Chondrocyte (in vitro differentiated cells): ENCODE results near the gene PTPRE. TPM values are rescaled to one million over a fixed set of nuclear protein-coding genes. Genes with fewer than 3 reads are reported as not detected.
A peak's percentile ranks its signal among the peaks of the same experiment; 100 is the strongest.

Experiments
- DNase-seq: peaks from one replicate; pipeline ENCODE4 v3.0.0; 2021; ENCODE audit warnings: mixed read lengths, low spot score
- H3K27ac Mint-ChIP-seq: one replicate; pipeline ENCODE4 v1.8.0; 2021; ENCODE audit warnings: mild to moderate bottlenecking, moderate library complexity, mixed read lengths; ENCODE audit not compliant: unreplicated experiment
- H3K27me3 Mint-ChIP-seq: 2 replicates; pipeline ENCODE4 v1.8.0; 2021; ENCODE audit warnings: low read depth, mixed read lengths
- H3K36me3 Mint-ChIP-seq: 2 replicates; pipeline ENCODE4 v1.8.0; 2021; ENCODE audit warnings: low read depth, mixed read lengths
- H3K4me1 Mint-ChIP-seq: 2 replicates; pipeline ENCODE4 v1.8.0; 2021; ENCODE audit warnings: low read depth, mild to moderate bottlenecking, mixed read lengths
- H3K4me3 Mint-ChIP-seq: one replicate; pipeline ENCODE4 v1.8.0; 2021; ENCODE audit warnings: mild to moderate bottlenecking, moderate library complexity, mixed read lengths; ENCODE audit not compliant: unreplicated experiment
- H3K9me3 Mint-ChIP-seq: 2 replicates; pipeline ENCODE4 v1.8.0; 2021; ENCODE audit warnings: low read depth, mixed read lengths
- CTCF ChIP-seq: fragments of 200-600 bp; sonication (generic); IDR thresholded peaks from 2 replicates; pipeline ENCODE4 v1.5.0; 2021; ENCODE audit warnings: antibody characterized with exemption, mild to moderate bottlenecking, moderate library complexity
- total RNA-seq: library from RNA; stranded (reverse); gene quantifications from 3 replicates; pipeline ENCODE4 v1.2.1, GENCODE V29; 2021

PTPRE gene
- total RNA-seq, 1 donor from 2014 or later, result 6.2 TPM

GRCh38 chr10:127904311-127905000 lies 2.4 kb upstream of the PTPRE start:
- Mint-ChIP-seq H3K4me1 (peaks cover 23% of the 10 kb centered on the region), H3K27me3 (peaks cover 4% of the 10 kb centered on the region), H3K9me3 (no peaks in the 10 kb centered on the region), H3K4me3 (no peak overlapping the region), H3K36me3 (no peaks in the 10 kb centered on the region), H3K27ac (no peak overlapping the region)
- TF ChIP-seq CTCF, result no peak
- no peak for DNase-seq

- Mint-ChIP-seq H3K27me3 (peaks cover 4% of the 10 kb centered on the region), H3K27ac (no peak overlapping the region), H3K4me3 (no peak overlapping the region), H3K36me3 (no peaks in the 10 kb centered on the region), H3K4me1 (peaks cover 22% of the 10 kb centered on the region), H3K9me3 (no peaks in the 10 kb centered on the region)
- no peak for DNase-seq
- no peak for TF ChIP-seq CTCF
Measured at GRCh38 chr10:127905001-127905847, 1.7 kb upstream of the PTPRE start.

GRCh38 chr10:127905848-127906261 lies 1.0 kb upstream of the PTPRE start:
- Mint-ChIP-seq H3K9me3 (no peaks in the 10 kb centered on the region), H3K4me1 (peaks cover 28% of the 10 kb centered on the region), H3K27me3 (peaks cover 4% of the 10 kb centered on the region), H3K36me3 (no peaks in the 10 kb centered on the region), H3K27ac (no peak overlapping the region), H3K4me3 (no peak overlapping the region)
- DNase-seq, result no peak
- no peak for TF ChIP-seq CTCF

- peaks cover 28% of the 10 kb centered on the region for H3K4me1 Mint-ChIP-seq
- peaks cover 4% of the 10 kb centered on the region for H3K27me3 Mint-ChIP-seq
- no peak overlapping the region for H3K27ac Mint-ChIP-seq
- DNase-seq, result no peak
- TF ChIP-seq CTCF, result no peak
- no peaks in the 10 kb centered on the region for H3K9me3 Mint-ChIP-seq
- H3K36me3 Mint-ChIP-seq, result no peaks in the 10 kb centered on the region
- H3K4me3 Mint-ChIP-seq, result peak overlapping the region; percentile 61
Measured at GRCh38 chr10:127907411-127908105, 655 bp downstream of the PTPRE start.
